Hepatocyte (in vitro differentiated cells): ENCODE data around the gene HTT.

Experiments
- EZH2phosphoT487 ChIP-seq: fragments of 200-600 bp; sonication (generic); IDR thresholded peaks from one replicate; pipeline ENCODE4 v1.6.1; 2018; ENCODE audit warnings: antibody characterized with exemption, mild to moderate bottlenecking, low read depth, moderate library complexity; ENCODE audit not compliant: unreplicated experiment, severe bottlenecking
- TF ChIP-seq, protein P1 (sequence below): fragments of 200-600 bp; sonication (generic); IDR thresholded peaks from 2 replicates; pipeline ENCODE4 v1.5.1; 2016; ENCODE audit warnings: antibody characterized with exemption, mild to moderate bottlenecking; ENCODE audit not compliant: poor library complexity

DNA sequence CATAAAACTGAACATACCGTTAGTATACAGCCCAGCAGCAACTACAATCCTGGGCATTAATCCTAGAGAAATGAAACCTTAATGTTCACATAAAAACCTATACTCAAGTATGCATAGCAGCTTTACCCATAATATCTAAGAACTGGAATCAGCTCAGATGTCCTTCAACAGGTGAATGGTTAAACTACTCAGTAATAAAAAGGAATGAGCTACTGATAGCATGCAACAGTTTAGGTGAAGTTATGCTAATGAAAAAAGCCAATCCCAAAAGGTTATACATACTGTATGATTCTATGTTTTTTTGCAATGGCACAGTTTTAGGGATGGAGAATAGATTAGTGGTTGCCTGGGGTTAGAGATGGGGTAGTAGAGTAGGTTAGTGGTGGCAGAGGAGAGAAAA, 9.3 kb downstream of the HTT start:
- TF ChIP-seq, protein P1, sequence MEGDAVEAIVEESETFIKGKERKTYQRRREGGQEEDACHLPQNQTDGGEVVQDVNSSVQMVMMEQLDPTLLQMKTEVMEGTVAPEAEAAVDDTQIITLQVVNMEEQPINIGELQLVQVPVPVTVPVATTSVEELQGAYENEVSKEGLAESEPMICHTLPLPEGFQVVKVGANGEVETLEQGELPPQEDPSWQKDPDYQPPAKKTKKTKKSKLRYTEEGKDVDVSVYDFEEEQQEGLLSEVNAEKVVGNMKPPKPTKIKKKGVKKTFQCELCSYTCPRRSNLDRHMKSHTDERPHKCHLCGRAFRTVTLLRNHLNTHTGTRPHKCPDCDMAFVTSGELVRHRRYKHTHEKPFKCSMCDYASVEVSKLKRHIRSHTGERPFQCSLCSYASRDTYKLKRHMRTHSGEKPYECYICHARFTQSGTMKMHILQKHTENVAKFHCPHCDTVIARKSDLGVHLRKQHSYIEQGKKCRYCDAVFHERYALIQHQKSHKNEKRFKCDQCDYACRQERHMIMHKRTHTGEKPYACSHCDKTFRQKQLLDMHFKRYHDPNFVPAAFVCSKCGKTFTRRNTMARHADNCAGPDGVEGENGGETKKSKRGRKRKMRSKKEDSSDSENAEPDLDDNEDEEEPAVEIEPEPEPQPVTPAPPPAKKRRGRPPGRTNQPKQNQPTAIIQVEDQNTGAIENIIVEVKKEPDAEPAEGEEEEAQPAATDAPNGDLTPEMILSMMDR = no peak
- TF ChIP-seq EZH2phosphoT487 = no peak
